Esophagus muscularis mucosa (tissue), 4 donors: ENCODE measurements around the gene MAD1L1. TPM values are rescaled to one million over a fixed set of nuclear protein-coding genes. Genes with fewer than 3 reads are reported as not detected.

Experiments
- DNase-seq: peaks from one replicate; pipeline ENCODE4 v3.0.0-alpha.2; 2017; ENCODE audit errors: extremely low spot score
- H3K27ac ChIP-seq, 4 donors: fragments of 200-600 bp; sonication (generic); replicated peaks in 1 of 4; 1 replicate in 3 of 4; 2 replicates in 1 of 4; pipeline ENCODE4 v1.5.1; 2016 to 2019; ENCODE audit warnings: mild to moderate bottlenecking in 1 of 4
- H3K27me3 ChIP-seq, 4 donors: fragments of 200-600 bp; sonication (generic); one replicate each; pipeline versions ENCODE4 v1.5.1 to v1.6.0; 2016 to 2019
- H3K36me3 ChIP-seq, 4 donors: fragments of 200-600 bp; sonication (generic); one replicate each; pipeline ENCODE4 v1.5.1; 2016 to 2019
- H3K4me1 ChIP-seq, 4 donors: fragments of 200-600 bp; sonication (generic); one replicate each; pipeline ENCODE4 v1.5.1; 2016 to 2019
- H3K4me3 ChIP-seq, 4 donors: fragments of 200-600 bp; sonication (generic); 1 replicate in 2 of 4; 2 replicates in 2 of 4; pipeline ENCODE4 v1.5.1; 2016 to 2019; ENCODE audit warnings: mild to moderate bottlenecking in 4 of 4, moderate library complexity in 1 of 4
- H3K9me3 ChIP-seq, 4 donors: fragments of 200-600 bp; sonication (generic); 1 replicate in 3 of 4; 2 replicates in 1 of 4; pipeline ENCODE4 v1.5.1; 2016 to 2019
- EP300 ChIP-seq: sonication (generic); formaldehyde crosslinking; IDR thresholded peaks from one replicate; pipeline ENCODE4 v1.6.1; 2017; ENCODE audit warnings: antibody characterized with exemption
- POLR2A ChIP-seq: fragments of 450-650 bp; IDR thresholded peaks from one replicate; pipeline ENCODE4 v1.6.1; 2017; ENCODE audit warnings: antibody characterized with exemption, moderate library complexity, mild to moderate bottlenecking, low read depth
- POLR2AphosphoS5 ChIP-seq, 2 donors: sonication (generic); formaldehyde crosslinking; IDR thresholded peaks; one replicate each; pipeline ENCODE4 v1.6.1; 2017; ENCODE audit warnings: antibody characterized with exemption in 2 of 2
- WGBS: methylation state at CpG from one replicate; pipeline ENCODE4 v1.1.5; 2018; 5-methylcytosine and 5-hydroxymethylcytosine counted together
- intact Hi-C: fragments of 100-400 bp; cut with DNase I; formaldehyde crosslinking; loops from one replicate; pipeline ENCODE4 v1.15.1; 2023
- total RNA-seq, 4 donors: library from RNA; depleted of rRNA; stranded (reverse); fragments of >200 nt; gene quantifications; one replicate each; pipeline versions ENCODE4 v1.1.0 to v1.2.1, GENCODE V29; 2016
- TF ChIP-seq, protein P1 (sequence below), 3 experiments: fragments of 200-600 bp in 2 of 3; fragments of 450-650 bp in 1 of 3; sonication (generic) in 2 of 3; IDR thresholded peaks; one replicate each; pipeline ENCODE4 v1.5.1; 2017 to 2019; ENCODE audit warnings: antibody characterized with exemption in 3 of 3, mild to moderate bottlenecking in 2 of 3, moderate library complexity in 1 of 3

MAD1L1 gene
- total RNA-seq, 4 donors from 2014 or later, result 22.2 to 33.1 (median 29.5) TPM

DNA sequence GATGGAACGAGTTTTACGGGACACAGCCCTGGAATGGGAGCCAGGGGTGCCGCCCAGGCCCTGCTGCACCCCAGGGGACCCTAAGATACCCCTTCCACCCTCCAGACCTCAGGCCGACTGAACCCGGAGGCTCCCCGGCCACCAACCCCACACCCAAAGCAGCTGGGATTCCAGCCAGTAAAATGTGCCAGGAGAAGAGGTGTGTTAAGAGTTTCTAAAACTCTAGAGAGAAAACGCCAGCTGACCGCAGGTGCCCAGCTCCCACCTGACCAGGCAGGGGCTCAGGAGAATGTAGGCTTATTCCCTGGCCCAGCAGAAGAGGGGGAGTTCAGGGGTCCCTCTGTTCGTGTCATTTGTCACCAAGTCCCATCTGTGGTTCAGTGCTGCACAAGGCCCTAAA lies 26.7 kb upstream of the MAD1L1 start:
- H3K36me3 ChIP-seq, result peaks cover 14 to 96% (median 58%) of the 10 kb centered on the region in 4 donors
- H3K27ac ChIP-seq, result no peak overlapping the region
- no peaks in the 10 kb centered on the region for H3K27me3 ChIP-seq
- DNase-seq, result no peak
- WGBS, result 89% methylated on average over 6 of the region's 9 CpGs
- intact Hi-C loops, result no loop called here
- no peaks in the 10 kb centered on the region for H3K4me1 ChIP-seq
- H3K4me3 ChIP-seq, result no peak overlapping the region
- H3K9me3 ChIP-seq, result no peaks in the 10 kb centered on the region
- TF ChIP-seq EP300 (no peak), POLR2A (no peak), POLR2AphosphoS5 (IDR thresholded peaks at IDR 0.05) (no peak)
- TF ChIP-seq, protein P1, sequence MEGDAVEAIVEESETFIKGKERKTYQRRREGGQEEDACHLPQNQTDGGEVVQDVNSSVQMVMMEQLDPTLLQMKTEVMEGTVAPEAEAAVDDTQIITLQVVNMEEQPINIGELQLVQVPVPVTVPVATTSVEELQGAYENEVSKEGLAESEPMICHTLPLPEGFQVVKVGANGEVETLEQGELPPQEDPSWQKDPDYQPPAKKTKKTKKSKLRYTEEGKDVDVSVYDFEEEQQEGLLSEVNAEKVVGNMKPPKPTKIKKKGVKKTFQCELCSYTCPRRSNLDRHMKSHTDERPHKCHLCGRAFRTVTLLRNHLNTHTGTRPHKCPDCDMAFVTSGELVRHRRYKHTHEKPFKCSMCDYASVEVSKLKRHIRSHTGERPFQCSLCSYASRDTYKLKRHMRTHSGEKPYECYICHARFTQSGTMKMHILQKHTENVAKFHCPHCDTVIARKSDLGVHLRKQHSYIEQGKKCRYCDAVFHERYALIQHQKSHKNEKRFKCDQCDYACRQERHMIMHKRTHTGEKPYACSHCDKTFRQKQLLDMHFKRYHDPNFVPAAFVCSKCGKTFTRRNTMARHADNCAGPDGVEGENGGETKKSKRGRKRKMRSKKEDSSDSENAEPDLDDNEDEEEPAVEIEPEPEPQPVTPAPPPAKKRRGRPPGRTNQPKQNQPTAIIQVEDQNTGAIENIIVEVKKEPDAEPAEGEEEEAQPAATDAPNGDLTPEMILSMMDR (IDR thresholded peaks at IDR 0.05), result no peak

- WGBS, result 93% methylated on average over 21 of the region's 34 CpGs
- Histone ChIP-seq H3K36me3 (peaks cover 16 to 96% (median 56%) of the 10 kb centered on the region in 4 donors), H3K4me1 (no peaks in the 10 kb centered on the region), H3K27me3 (no peaks in the 10 kb centered on the region), H3K4me3 (no peak overlapping the region), H3K27ac (no peak overlapping the region), H3K9me3 (no peaks in the 10 kb centered on the region)
- TF ChIP-seq EP300, result no peak
- TF ChIP-seq POLR2AphosphoS5 (IDR thresholded peaks at IDR 0.05), result no peak
- TF ChIP-seq POLR2A, result no peak
- TF ChIP-seq, protein P1 (IDR thresholded peaks at IDR 0.05), result no peak
- intact Hi-C loops, result no loop called here
- DNase-seq, result no peak
Observed at GRCh38 chr7:2258661-2259365, 26.1 kb upstream of the MAD1L1 start.

DNA sequence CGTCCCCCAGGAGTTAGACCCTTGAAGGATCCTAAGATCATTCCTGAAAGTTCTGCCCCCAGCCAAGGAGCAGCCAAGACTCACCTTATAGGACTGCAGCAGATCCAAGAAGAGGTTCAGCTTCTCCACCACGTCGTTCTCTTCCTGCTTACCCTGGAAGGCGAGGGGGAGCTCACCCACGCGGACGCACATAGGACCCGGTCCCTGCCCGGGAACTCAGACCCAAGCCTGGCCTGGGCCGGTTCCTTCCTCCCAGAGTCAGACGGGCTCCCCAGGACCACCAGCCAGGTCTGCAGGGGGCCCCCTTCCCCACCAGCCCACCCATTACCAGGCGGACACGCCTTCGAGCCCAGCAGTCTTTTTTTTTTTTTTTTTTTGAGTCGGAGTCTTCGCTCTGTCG lies 24.9 kb upstream of the MAD1L1 start:
- TF ChIP-seq EP300 (no peak), POLR2AphosphoS5 (IDR thresholded peaks at IDR 0.05) (no peak), POLR2A (no peak)
- TF ChIP-seq, protein P1 (IDR thresholded peaks at IDR 0.05), result no peak
- Histone ChIP-seq H3K27me3 (no peaks in the 10 kb centered on the region), H3K27ac (no peak overlapping the region), H3K4me1 (no peaks in the 10 kb centered on the region), H3K9me3 (no peaks in the 10 kb centered on the region), H3K4me3 (no peak overlapping the region), H3K36me3 (peaks cover 16 to 91% (median 47%) of the 10 kb centered on the region in 4 donors)
- no peak for DNase-seq
- 92% methylated on average over 15 of the region's 17 CpGs for WGBS
- intact Hi-C loops, result no loop called here

DNA sequence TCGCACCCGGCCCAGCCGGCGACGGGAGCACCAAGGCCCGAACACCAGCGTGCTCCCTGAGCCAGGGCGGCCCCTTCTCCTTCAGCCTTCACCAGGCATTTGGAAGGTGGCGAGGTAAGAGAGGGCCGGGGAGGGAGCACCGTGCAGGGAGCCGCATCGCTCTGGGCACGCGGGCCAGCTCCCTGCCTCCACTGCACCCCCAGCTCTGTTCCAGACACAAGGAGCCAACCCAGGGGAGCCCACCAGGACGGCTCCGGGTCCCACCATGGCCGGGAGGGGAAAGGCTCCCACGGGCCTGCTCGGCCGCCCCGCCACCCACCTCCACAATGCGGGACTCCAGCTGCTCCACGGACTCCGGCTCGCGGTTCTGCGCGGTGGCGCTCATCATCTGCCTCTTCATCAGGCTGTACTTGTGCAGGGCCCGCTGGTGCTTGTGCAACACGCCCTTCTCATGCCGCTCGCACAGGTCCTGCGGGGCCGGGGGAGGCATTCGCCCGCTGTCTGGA lies 24.4 kb upstream of the MAD1L1 start:
- intact Hi-C loops, result no loop called here
- no peaks in the 10 kb centered on the region for H3K9me3 ChIP-seq
- WGBS, result 97% methylated on average over 19 of the region's 38 CpGs
- no peak for DNase-seq
- TF ChIP-seq POLR2A (no peak), POLR2AphosphoS5 (IDR thresholded peaks at IDR 0.05) (no peak), EP300 (no peak)
- TF ChIP-seq, protein P1 (IDR thresholded peaks at IDR 0.05), result no peak
- H3K4me3 ChIP-seq, result no peak overlapping the region
- H3K36me3 ChIP-seq, result peaks cover 16 to 86% (median 45%) of the 10 kb centered on the region in 4 donors
- H3K4me1 ChIP-seq, result no peaks in the 10 kb centered on the region
- no peak overlapping the region for H3K27ac ChIP-seq
- H3K27me3 ChIP-seq, result no peaks in the 10 kb centered on the region
